AG04450 (cell line): Measurements from ENCODE around the gene ADAMTSL4. TPM values are rescaled to one million over a fixed set of nuclear protein-coding genes. Genes with fewer than 3 reads are reported as not detected.

Source experiments
- CTCF ChIA-PET: fragments of 300-600, 350-600 bp; formaldehyde crosslinking; extraction: SDS; loops from one replicate; lab custom pipeline; 2022; ENCODE audit warnings: antibody characterized with exemption, inconsistent platforms; lab: Charles Lee
- POLR2A ChIA-PET: fragments of 350-600 bp; formaldehyde crosslinking; extraction: SDS; loops from one replicate; lab custom pipeline; 2021; ENCODE audit warnings: antibody characterized with exemption, inconsistent platforms; lab: Yijun Ruan, JAX
- DNase-seq: peaks from one replicate; pipeline ENCODE4 v3.0.0-alpha.2; 2011; ENCODE audit warnings: low read depth, low spot score
- H3K27ac ChIP-seq: one replicate; pipeline ENCODE4 v1.5.1; 2012; ENCODE audit warnings: low read depth, low read length, control low read depth
- H3K27me3 ChIP-seq: one replicate; pipeline ENCODE4 v1.6.0; 2012; ENCODE audit warnings: low read length; ENCODE audit not compliant: control insufficient read depth, insufficient read depth
- H3K4me3 ChIP-seq: 2 replicates; pipeline ENCODE4 v1.5.1; 2011; ENCODE audit warnings: mild to moderate bottlenecking, low read depth, low read length, control low read depth
- H3K9me3 ChIP-seq: 2 replicates; pipeline ENCODE4 v1.5.1; 2012; ENCODE audit warnings: low read length; ENCODE audit not compliant: control insufficient read depth, insufficient read depth
- CTCF ChIP-seq: IDR thresholded peaks from 2 replicates; pipeline ENCODE4 v1.5.1; 2011; ENCODE audit warnings: low read depth, low read length, control low read depth, inconsistent platforms
- polyA plus RNA-seq: library from polyadenylated mRNA; depleted of rRNA; stranded (reverse); fragments of >200 nt; gene quantifications from 2 replicates; pipeline ENCODE4 v1.2.3, GENCODE V29; 2011

ADAMTSL4 gene
- polyA plus RNA-seq, 1 experiment = 4.2 TPM

GRCh38 chr1:150536836-150537731 lies 12.1 kb upstream of the ADAMTSL4 start:
- TF ChIP-seq CTCF = no peak
- no peaks in the 10 kb centered on the region for H3K9me3 ChIP-seq
- H3K27me3 ChIP-seq = no peaks in the 10 kb centered on the region
- DNase-seq = no peak
- peak overlapping the region; percentile 65 for H3K27ac ChIP-seq
- ChIA-PET POLR2A (interaction anchor here (0.6 kb wide), 1 partner anchor 8 kb away, joined by 6 read pairs; no protein-coding TSS in a partner anchor), CTCF (interaction anchor here (0.8 to 3.7 kb wide), 4 partner anchors 11 to 281 kb away, joined by 3 to 17 read pairs (median 4); no protein-coding TSS in a partner anchor)
- H3K4me3 ChIP-seq = no peak overlapping the region

DNA sequence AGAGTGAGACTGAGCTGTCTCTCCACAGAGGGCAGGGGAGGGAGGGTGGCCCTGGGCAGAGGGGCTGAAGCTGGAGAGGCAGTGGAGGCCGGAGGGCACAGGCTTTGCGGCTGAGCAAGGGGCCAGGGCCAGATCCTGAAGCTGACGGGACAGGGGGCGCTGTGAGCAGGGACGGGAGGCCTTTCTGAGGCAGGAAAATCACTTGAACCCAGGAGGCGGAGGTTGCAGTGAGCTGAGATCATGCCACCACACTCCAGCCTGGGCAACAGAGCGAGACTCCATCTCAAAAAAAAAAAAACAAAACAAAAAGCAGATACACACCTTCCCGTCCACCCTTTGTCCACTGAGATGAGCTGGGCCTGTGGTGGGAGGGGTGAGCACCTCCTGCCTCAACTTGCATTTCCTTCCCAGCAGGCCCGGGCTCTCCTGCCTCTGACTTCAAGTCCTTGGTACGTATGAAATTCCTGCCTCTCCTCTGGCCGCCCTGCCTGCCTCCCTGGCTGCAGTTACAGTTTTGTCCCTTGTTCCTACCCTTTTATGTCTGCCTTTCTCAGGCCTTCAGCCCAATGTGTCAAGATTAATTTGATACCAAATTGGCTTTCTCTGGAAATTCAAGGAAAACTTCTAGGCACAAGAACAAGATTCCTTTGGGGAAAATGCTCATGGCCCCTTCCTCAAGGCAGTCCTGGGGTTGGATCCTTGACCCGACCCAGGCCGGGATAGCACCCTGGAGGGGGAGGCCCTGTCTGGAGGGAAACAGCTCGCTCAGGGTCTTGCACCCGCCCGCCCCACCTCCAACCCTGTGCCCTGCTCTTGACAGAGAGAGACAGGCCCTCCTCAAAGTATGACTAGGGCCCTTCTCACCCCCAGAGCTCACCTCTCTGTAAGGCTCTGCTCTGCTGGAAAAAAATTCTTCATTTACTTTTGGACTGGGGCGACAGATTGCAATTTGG lies 11.2 kb upstream of the ADAMTSL4 start:
- Histone ChIP-seq H3K4me3 (no peak overlapping the region), H3K9me3 (no peaks in the 10 kb centered on the region), H3K27ac (peak overlapping the region; percentile 73), H3K27me3 (no peaks in the 10 kb centered on the region)
- peak; percentile 42 for DNase-seq
- TF ChIP-seq CTCF = no peak
- POLR2A ChIA-PET = interaction anchor here (0.6 kb wide), 2 partner anchors 9 to 54 kb away, joined by 5 to 6 read pairs; no protein-coding TSS in a partner anchor
- CTCF ChIA-PET = interaction anchor here (0.6 to 3.7 kb wide), 4 partner anchors 10 to 282 kb away, joined by 3 to 17 read pairs (median 4); no protein-coding TSS in a partner anchor

DNA sequence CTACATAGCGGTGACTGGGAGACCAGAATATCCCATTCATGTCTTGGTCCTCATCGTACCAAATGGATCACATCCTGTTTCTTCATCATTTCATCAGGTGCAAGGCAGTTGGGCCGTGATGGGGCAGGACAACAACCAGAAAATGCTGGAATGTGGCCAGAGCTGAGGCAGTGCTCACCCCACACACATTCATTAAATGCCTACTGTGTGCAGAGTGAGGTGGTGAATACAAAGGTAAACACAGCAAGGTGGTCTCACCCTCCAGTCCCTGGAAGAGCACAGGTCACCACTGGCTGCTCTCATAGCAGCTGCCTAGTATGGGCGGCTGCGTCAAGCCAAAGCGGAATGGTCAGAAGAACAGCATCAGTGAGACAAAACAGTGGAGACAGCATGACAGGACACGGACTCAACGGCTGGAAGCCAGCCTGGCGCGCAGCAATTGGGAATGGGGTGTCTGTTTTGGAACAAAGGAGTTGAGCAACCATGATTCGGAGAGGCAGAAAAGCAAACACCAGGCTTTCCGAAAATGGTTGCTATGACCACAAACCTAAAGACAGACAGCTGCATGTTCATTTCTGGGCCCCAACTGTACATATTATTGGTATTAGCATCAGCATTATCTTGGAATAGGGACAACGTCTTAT lies 5.6 kb upstream of the ADAMTSL4 start:
- POLR2A ChIA-PET = interaction anchor here (0.6 kb wide), 1 partner anchor 175 kb away, joined by 3 read pairs; no protein-coding TSS in a partner anchor
- DNase-seq = no peak
- TF ChIP-seq CTCF = no peak
- H3K9me3 ChIP-seq = no peaks in the 10 kb centered on the region
- no peak overlapping the region for H3K27ac ChIP-seq
- H3K4me3 ChIP-seq = no peak overlapping the region
- H3K27me3 ChIP-seq = no peaks in the 10 kb centered on the region
- CTCF ChIA-PET = interaction anchor here (0.5 to 2.3 kb wide), 4 partner anchors 11 to 290 kb away, joined by 3 to 18 read pairs (median 6); no protein-coding TSS in a partner anchor

GRCh38 chr1:150544204-150544603 lies 5.0 kb upstream of the ADAMTSL4 start:
- Histone ChIP-seq H3K4me3 (no peak overlapping the region), H3K27me3 (no peaks in the 10 kb centered on the region), H3K27ac (no peak overlapping the region), H3K9me3 (no peaks in the 10 kb centered on the region)
- ChIA-PET CTCF (interaction anchor here (1.0 to 2.3 kb wide), 3 partner anchors 12 to 17 kb away, joined by 5 to 18 read pairs (median 8); no protein-coding TSS in a partner anchor), POLR2A (no interaction called here)
- no peak for TF ChIP-seq CTCF
- DNase-seq = no peak
